Suprapubic skin (tissue), 4 donors: ENCODE measurements around the gene F2. TPM values are rescaled to one million over a fixed set of nuclear protein-coding genes. Genes with fewer than 3 reads are reported as not detected.
A peak's percentile ranks its signal among the peaks of the same experiment; 100 is the strongest.

Source experiments
- DNase-seq, 2 donors: peaks; one replicate each; pipeline ENCODE4 v3.0.0-alpha.2; 2019; ENCODE audit warnings: low spot score in 2 of 2
- H3K27ac ChIP-seq: fragments of 200-600 bp; sonication (generic); one replicate; pipeline ENCODE4 v1.5.1; 2019
- H3K27me3 ChIP-seq: fragments of 200-600 bp; sonication (generic); one replicate; pipeline ENCODE4 v1.5.1; 2019
- H3K36me3 ChIP-seq: fragments of 200-600 bp; sonication (generic); one replicate; pipeline ENCODE4 v1.5.1; 2019
- H3K4me1 ChIP-seq: fragments of 200-600 bp; sonication (generic); one replicate; pipeline ENCODE4 v1.5.1; 2019
- H3K4me3 ChIP-seq: fragments of 200-600 bp; sonication (generic); one replicate; pipeline ENCODE4 v1.5.1; 2019; ENCODE audit warnings: mild to moderate bottlenecking
- H3K9me3 ChIP-seq: fragments of 200-600 bp; sonication (generic); one replicate; pipeline ENCODE4 v1.5.1; 2019
- CTCF ChIP-seq, 2 donors: fragments of 200-600 bp in 1 of 2; fragments of 450-650 bp in 1 of 2; sonication (generic) in 1 of 2; IDR thresholded peaks; one replicate each; pipeline ENCODE4 v1.5.1; 2016 to 2019; ENCODE audit warnings: antibody characterized with exemption in 2 of 2, mild to moderate bottlenecking in 1 of 2, moderate library complexity in 1 of 2
- EP300 ChIP-seq: sonication (generic); formaldehyde crosslinking; IDR thresholded peaks from one replicate; pipeline ENCODE4 v1.6.1; 2017; ENCODE audit warnings: antibody characterized with exemption
- POLR2A ChIP-seq, 2 donors: fragments of 450-650 bp; IDR thresholded peaks; one replicate each; pipeline ENCODE4 v1.6.1; 2017; ENCODE audit warnings: antibody characterized with exemption in 2 of 2, mild to moderate bottlenecking in 2 of 2, moderate library complexity in 2 of 2
- POLR2AphosphoS5 ChIP-seq, 3 donors: sonication (generic); formaldehyde crosslinking; IDR thresholded peaks; one replicate each; pipeline ENCODE4 v1.6.1; 2017; ENCODE audit warnings: antibody characterized with exemption in 3 of 3
- WGBS: methylation state at CpG from one replicate; pipeline ENCODE4 v1.1.5; 2018; 5-methylcytosine and 5-hydroxymethylcytosine counted together
- total RNA-seq, 4 donors: library from RNA; depleted of rRNA; stranded (reverse); fragments of >200 nt; gene quantifications; one replicate each; pipeline ENCODE4 v1.1.0, GENCODE V29; 2016

The F2 gene
- total RNA-seq, 4 donors from 2014 or later: 1.6 TPM; not detected in 3

DNA sequence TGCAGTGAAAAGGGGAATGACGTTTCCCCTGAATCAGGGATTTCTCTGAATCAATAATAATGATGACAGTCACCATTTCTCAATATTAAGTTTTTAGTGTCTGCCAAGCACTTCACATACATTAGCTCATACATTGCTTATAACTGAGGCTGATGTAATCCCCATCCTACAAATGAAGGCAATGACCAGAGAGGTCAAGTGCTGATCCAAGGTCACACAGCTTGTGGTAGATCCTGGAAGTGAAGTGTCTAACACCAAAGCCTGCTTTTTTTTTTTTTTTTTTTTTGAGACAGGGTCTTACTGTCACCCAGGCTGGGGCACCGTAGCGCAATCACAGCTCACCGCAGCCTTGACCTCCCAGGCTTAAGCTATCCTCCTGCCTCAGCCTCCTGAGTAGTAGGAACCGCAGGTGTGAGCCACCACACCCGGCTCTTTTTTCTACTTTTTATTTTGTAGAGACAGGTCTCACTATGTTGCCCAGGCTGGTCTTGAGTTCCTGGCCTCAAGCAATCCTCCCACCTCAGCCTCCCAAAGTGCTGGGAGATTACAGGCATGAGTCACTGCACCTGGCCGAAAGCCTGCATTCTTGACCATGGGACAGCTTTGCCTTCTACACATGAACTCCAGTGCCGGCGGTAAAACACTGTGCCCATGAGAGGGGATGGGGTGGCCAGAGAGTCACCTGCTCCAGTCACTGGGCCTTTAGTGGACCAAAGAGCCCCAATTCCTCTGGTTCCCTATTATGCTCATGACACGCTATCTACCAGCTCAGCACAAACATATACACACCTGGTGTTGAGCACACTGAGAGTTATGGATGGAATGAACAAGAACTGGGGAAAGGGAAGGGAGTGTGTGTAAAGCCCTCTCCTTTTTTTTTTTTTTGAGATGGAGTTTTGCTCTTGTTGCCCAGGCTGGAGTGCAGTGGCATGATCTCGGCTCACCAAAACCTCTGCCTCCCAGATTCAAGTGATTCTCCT is 36.0 kb upstream of the F2 start:
- DNase-seq: no peak
- Histone ChIP-seq H3K36me3 (peaks cover 60% of the 10 kb centered on the region), H3K4me3 (no peak overlapping the region), H3K27ac (peak overlapping the region; percentile 3), H3K27me3 (no peaks in the 10 kb centered on the region), H3K4me1 (peaks cover 14% of the 10 kb centered on the region), H3K9me3 (no peaks in the 10 kb centered on the region)
- TF ChIP-seq EP300 (no peak), POLR2A (IDR thresholded peaks at IDR 0.05) (no peak), POLR2AphosphoS5 (IDR thresholded peaks at IDR 0.05) (no peak), CTCF (IDR thresholded peaks at IDR 0.05) (no peak)
- 93% methylated on average over 11 of the region's 11 CpGs for WGBS

- Histone ChIP-seq H3K27me3 (no peaks in the 10 kb centered on the region), H3K27ac (no peak overlapping the region), H3K4me3 (no peak overlapping the region), H3K4me1 (peaks cover 16% of the 10 kb centered on the region), H3K9me3 (no peaks in the 10 kb centered on the region), H3K36me3 (peaks cover 53% of the 10 kb centered on the region)
- no peak for DNase-seq
- no peak for TF ChIP-seq EP300
- TF ChIP-seq POLR2A (IDR thresholded peaks at IDR 0.05): no peak
- TF ChIP-seq POLR2AphosphoS5 (IDR thresholded peaks at IDR 0.05): no peak
- no peak for TF ChIP-seq CTCF (IDR thresholded peaks at IDR 0.05)
- 72% methylated on average over 3 of the region's 3 CpGs for WGBS
These were observed 34.6 kb upstream of the F2 start for GRCh38 chr11:46684367-46684766.

- peaks cover 16% of the 10 kb centered on the region for H3K4me1 ChIP-seq
- 45% methylated on average over 13 of the region's 15 CpGs for WGBS
- no peak for DNase-seq
- H3K36me3 ChIP-seq: peaks cover 47% of the 10 kb centered on the region
- TF ChIP-seq EP300 (no peak), POLR2AphosphoS5 (IDR thresholded peaks at IDR 0.05) (no peak), POLR2A (IDR thresholded peaks at IDR 0.05) (no peak), CTCF (IDR thresholded peaks at IDR 0.05) (no peak)
- H3K9me3 ChIP-seq: no peaks in the 10 kb centered on the region
- no peak overlapping the region for H3K4me3 ChIP-seq
- peak overlapping the region; percentile 74 for H3K27ac ChIP-seq
- H3K27me3 ChIP-seq: no peaks in the 10 kb centered on the region
These were observed 31.9 kb upstream of the F2 start for GRCh38 chr11:46686886-46687795.

GRCh38 chr11:46690702-46691101 is 28.3 kb upstream of the F2 start:
- TF ChIP-seq POLR2AphosphoS5 (IDR thresholded peaks at IDR 0.05) (no peak), CTCF (IDR thresholded peaks at IDR 0.05) (no peak), EP300 (no peak), POLR2A (IDR thresholded peaks at IDR 0.05) (no peak)
- WGBS: 92% methylated on average over 1 of the region's 1 CpG
- no peak overlapping the region for H3K27ac ChIP-seq

More at GRCh38 chr11:46690702-46691101, 28.3 kb upstream of the F2 start:
- Histone ChIP-seq H3K36me3 (peaks cover 79% of the 10 kb centered on the region), H3K4me1 (peaks cover 35% of the 10 kb centered on the region), H3K27me3 (no peaks in the 10 kb centered on the region), H3K4me3 (no peak overlapping the region), H3K9me3 (no peaks in the 10 kb centered on the region)
- no peak for DNase-seq
